ENCODE measurements around the gene SLC44A3. TPM values are rescaled to one million over a fixed set of nuclear protein-coding genes. Genes with fewer than 3 reads are reported as not detected.

SLC44A3 gene
- total RNA-seq, 1 donor from 2014 or later, result 19.3 TPM

DNA sequence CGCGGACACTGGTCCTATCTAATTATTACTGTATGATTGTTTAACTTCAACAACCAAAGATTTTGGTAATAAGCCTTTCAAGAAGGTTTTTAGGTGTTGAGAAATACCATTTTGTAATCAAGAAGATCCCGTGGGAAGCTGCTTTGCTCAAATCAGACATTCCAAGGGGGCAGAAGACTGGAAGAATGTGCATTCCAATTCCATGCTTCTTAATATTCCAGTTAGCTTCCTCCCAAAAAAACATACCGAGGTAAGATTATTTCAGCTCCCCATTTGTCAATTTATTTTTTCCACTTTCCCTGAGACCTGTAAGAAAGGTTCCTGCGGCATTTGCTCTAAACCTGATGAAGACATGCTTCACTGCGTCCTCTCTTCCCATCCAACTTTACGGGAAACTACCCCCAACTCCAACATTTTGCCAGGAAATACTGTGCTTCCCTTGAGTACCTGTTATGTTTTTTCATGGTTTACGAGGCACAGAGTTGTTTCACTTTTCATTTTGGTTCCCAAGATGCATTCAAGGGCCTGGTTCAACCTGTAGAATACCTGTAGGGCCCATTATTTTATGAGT is 102.7 kb downstream of the SLC44A3 start:
- intact Hi-C loops (cut with DNase I), result loop anchor here (10.0 kb wide), 1 partner anchor 58 kb away; no protein-coding TSS in a partner anchor

DNA sequence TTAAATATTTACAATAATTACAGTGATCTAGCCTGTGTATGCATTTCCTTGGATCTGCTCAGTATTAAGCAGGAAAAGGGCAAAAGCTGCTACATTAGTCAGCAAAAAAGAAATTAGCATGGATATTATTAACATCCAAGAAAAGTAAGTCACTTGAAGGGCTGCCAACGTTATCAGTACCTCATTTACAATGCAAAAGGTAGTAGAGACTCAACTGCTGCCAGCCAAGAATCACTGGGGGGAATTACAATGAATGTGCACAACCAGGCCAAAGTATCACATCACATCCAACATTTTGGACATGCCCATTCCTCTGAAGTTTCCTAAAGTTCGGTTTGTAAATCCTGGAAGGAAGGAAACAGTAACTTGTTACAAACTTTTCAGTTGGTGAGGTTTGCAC is 104.8 kb downstream of the SLC44A3 start:
- Histone ChIP-seq H3K27ac (peak overlapping the region; percentile 96), H3K27me3 (ENCODE audit: low read depth) (peaks cover 10% of the 10 kb centered on the region), H3K4me3 (peak overlapping the region; percentile 69), H3K9me3 (no peaks in the 10 kb centered on the region), H3K4me1 (peaks cover 71% of the 10 kb centered on the region), H3K36me3 (no peaks in the 10 kb centered on the region)
- ATAC-seq, result no peak
- DNase-seq, result no peak
- TF ChIP-seq, protein P1, sequence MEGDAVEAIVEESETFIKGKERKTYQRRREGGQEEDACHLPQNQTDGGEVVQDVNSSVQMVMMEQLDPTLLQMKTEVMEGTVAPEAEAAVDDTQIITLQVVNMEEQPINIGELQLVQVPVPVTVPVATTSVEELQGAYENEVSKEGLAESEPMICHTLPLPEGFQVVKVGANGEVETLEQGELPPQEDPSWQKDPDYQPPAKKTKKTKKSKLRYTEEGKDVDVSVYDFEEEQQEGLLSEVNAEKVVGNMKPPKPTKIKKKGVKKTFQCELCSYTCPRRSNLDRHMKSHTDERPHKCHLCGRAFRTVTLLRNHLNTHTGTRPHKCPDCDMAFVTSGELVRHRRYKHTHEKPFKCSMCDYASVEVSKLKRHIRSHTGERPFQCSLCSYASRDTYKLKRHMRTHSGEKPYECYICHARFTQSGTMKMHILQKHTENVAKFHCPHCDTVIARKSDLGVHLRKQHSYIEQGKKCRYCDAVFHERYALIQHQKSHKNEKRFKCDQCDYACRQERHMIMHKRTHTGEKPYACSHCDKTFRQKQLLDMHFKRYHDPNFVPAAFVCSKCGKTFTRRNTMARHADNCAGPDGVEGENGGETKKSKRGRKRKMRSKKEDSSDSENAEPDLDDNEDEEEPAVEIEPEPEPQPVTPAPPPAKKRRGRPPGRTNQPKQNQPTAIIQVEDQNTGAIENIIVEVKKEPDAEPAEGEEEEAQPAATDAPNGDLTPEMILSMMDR (IDR thresholded peaks at IDR 0.05), result no peak
- intact Hi-C loops (cut with DNase I), result loop anchor here (10.0 kb wide), 1 partner anchor 60 kb away; no protein-coding TSS in a partner anchor

More for the DNA sequence above, 102.7 kb downstream of the SLC44A3 start:
- Histone ChIP-seq H3K9me3 (no peaks in the 10 kb centered on the region), H3K4me3 (peak overlapping the region; percentile 69), H3K27ac (peak overlapping the region; percentile 58), H3K27me3 (ENCODE audit: low read depth) (peaks cover 10% of the 10 kb centered on the region), H3K4me1 (peaks cover 64% of the 10 kb centered on the region), H3K36me3 (no peaks in the 10 kb centered on the region)
- no peak for DNase-seq
- ATAC-seq, result no peak
- TF ChIP-seq, protein P1 (IDR thresholded peaks at IDR 0.05), result no peak

- ATAC-seq (peak; percentile 36 to 38), DNase-seq (peak; percentile 57)
- TF ChIP-seq, protein P1 (IDR thresholded peaks at IDR 0.05), result no peak
- Histone ChIP-seq H3K27ac (peak overlapping the region; percentile 96), H3K36me3 (no peaks in the 10 kb centered on the region), H3K9me3 (no peaks in the 10 kb centered on the region), H3K4me3 (peak overlapping the region; percentile 69), H3K27me3 (ENCODE audit: low read depth) (peaks cover 10% of the 10 kb centered on the region), H3K4me1 (peaks cover 71% of the 10 kb centered on the region)
- intact Hi-C loops (cut with DNase I), result loop anchor here (10.0 kb wide), 1 partner anchor 61 kb away; no protein-coding TSS in a partner anchor
Measured at GRCh38 chr1:94925561-94926125, 105.5 kb downstream of the SLC44A3 start.

GRCh38 chr1:94926126-94926914 is 106.2 kb downstream of the SLC44A3 start:
- Histone ChIP-seq H3K27ac (peak overlapping the region; percentile 96), H3K9me3 (no peaks in the 10 kb centered on the region), H3K4me1 (peaks cover 69% of the 10 kb centered on the region), H3K4me3 (peak overlapping the region; percentile 69), H3K36me3 (no peaks in the 10 kb centered on the region), H3K27me3 (ENCODE audit: low read depth) (peaks cover 10% of the 10 kb centered on the region)
- intact Hi-C loops (cut with DNase I), result loop anchor here (10.0 kb wide), 1 partner anchor 62 kb away; no protein-coding TSS in a partner anchor
- ATAC-seq, result peak; percentile 76
- DNase-seq, result peak; percentile 65
- TF ChIP-seq, protein P1 (IDR thresholded peaks at IDR 0.05), result peak; percentile 39

- peak; percentile 94 for DNase-seq
- peak within 1 kb of the TSS; percentile 69 for H3K4me3 ChIP-seq
- intact Hi-C loops (cut with DNase I), result loop anchor here (10.0 kb wide), 1 partner anchor 62 kb away; no protein-coding TSS in a partner anchor
- H3K36me3 ChIP-seq, result no peaks in the 10 kb centered on the region
- peak; percentile 94 to 96 for ATAC-seq
- H3K4me1 ChIP-seq, result peaks cover 68% of the 10 kb centered on the region
- H3K9me3 ChIP-seq, result no peaks in the 10 kb centered on the region
- H3K27ac ChIP-seq, result peak within 1 kb of the TSS; percentile 96
- TF ChIP-seq, protein P1 (IDR thresholded peaks at IDR 0.05), result no peak
- peaks cover 10% of the 10 kb centered on the region for H3K27me3 ChIP-seq (ENCODE audit: low read depth)
Measured at GRCh38 chr1:94926915-94927404, 106.8 kb downstream of the SLC44A3 start, which contains the start of gene CNN3. CNN3 (minus strand) TSS chr1:94927110; CDS start chr1:94926894, 216 bp downstream.

Measured in lower lobe of right lung (tissue), 2 donors.